Spinal cord (tissue), 10 donors: Measurements from ENCODE around the gene RBBP5. TPM values are rescaled to one million over a fixed set of nuclear protein-coding genes. Genes with fewer than 3 reads are reported as not detected.

Experiments used
- DNase-seq, 6 donors: peaks; one replicate each; pipeline versions ENCODE4 v3.0.0 to v3.0.0-alpha.2; 2013 to 2015; ENCODE audit warnings: low spot score in 6 of 6, low read depth in 4 of 6
- H3K27ac ChIP-seq: one replicate; pipeline ENCODE4 v1.5.1; 2013; ENCODE audit warnings: low read depth, low read length, control low read depth
- H3K27me3 ChIP-seq: one replicate; pipeline ENCODE4 v1.6.1; 2013; ENCODE audit warnings: low read length; ENCODE audit not compliant: control insufficient read depth, insufficient read depth
- H3K36me3 ChIP-seq: one replicate; pipeline ENCODE4 v1.6.1; 2013; ENCODE audit warnings: low read length; ENCODE audit not compliant: control insufficient read depth, insufficient read depth
- H3K4me1 ChIP-seq: one replicate; pipeline ENCODE4 v1.6.1; 2013; ENCODE audit warnings: low read length; ENCODE audit not compliant: control insufficient read depth, insufficient read depth
- H3K4me3 ChIP-seq: one replicate; pipeline ENCODE4 v1.5.1; 2013; ENCODE audit warnings: low read depth, low read length, control low read depth
- H3K9me3 ChIP-seq: one replicate; pipeline ENCODE4 v1.6.1; 2013; ENCODE audit warnings: low read length; ENCODE audit not compliant: control insufficient read depth, insufficient read depth
- WGBS: methylation state at CpG from one replicate; pipeline ENCODE4 v1.1.5; 2013; ENCODE audit warnings: missing lambda C conversion rate; ENCODE audit not compliant: insufficient coverage; 5-methylcytosine and 5-hydroxymethylcytosine counted together
- polyA plus RNA-seq, 2 donors: library from polyadenylated mRNA; unstranded; fragments of 120-200 nt; gene quantifications; one replicate each; pipeline ENCODE4 v1.2.1, GENCODE V29; 2013; ENCODE audit not compliant: insufficient read length in 2 of 2
- total RNA-seq, 2 donors: library from RNA; depleted of rRNA in 1 of 2; stranded (reverse); fragments of 120-200 nt in 1 of 2; fragments of >200 nt in 1 of 2; gene quantifications; one replicate each; pipeline versions ENCODE4 v1.2.3 to v1.2.4, GENCODE V29; 2013 to 2014
- donor health status: healthy.

Gene RBBP5
- total and polyA plus RNA-seq, 4 donors: 12.6 to 19.2 (median 14.8) TPM

DNA sequence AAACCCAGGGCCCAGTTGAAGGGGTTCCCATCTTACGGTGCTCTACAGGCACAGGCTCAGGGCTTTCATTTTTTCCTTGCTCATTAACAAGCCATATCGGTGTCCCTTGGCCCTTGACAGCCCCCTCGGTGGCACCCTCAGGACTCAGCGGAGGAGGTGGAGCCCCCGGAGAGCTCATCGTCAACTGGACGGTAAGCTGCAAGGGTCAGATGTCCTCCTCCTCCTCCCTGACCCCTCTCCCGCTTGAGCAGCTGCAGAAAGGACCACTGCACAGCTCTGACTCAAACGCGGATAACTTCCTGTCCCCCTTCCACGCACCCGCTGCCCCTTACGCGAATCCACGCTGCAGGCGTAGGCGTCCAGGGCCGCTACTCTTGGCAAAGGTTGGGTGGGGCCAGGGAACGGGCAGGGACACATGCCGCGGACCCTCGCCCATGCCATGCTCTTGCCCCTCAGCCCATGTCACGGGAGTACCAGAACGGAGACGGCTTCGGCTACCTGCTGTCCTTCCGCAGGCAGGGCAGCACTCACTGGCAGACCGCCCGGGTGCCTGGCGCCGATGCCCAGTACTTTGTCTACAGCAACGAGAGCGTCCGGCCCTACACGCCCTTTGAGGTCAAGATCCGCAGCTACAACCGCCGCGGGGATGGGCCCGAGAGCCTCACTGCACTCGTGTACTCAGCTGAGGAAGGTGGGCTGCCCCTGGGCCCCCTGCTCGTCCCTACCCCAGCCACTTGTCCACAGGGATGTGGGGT, 52.2 kb downstream of the RBBP5 start:
- Histone ChIP-seq H3K36me3 (peaks cover 66% of the 10 kb centered on the region), H3K9me3 (no peaks in the 10 kb centered on the region), H3K4me3 (no peak overlapping the region), H3K4me1 (peaks cover 6% of the 10 kb centered on the region), H3K27me3 (no peaks in the 10 kb centered on the region), H3K27ac (no peak overlapping the region)
- WGBS: 89% methylated on average over 41 of the region's 42 CpGs
- DNase-seq: no peak

DNA sequence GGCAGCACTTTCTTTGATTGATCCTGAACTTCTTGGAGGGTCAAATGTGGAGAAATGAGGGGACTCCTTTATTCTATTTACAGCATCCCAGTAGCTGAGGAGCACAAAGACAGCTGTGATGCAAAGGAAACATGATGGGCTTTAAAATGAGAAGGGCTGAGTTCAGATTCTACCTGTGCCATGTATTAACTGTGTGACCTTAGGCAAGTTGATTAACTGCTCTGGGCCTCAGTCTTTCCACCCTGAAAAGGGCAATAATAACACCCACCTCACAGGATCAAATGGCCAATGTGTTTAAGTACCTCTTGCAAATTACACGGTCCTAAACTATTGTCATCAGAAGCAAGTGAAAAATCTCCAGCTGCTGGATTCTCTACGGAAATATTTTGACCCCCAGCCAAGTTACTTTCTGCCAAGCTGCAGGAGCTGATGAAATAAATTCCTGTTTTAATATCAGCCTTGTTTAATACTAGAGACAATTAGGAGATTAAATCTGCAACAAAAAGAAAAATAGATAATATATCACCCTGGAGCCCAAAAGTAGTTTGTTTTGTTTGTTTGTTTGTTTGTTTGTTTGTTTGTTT, 53.2 kb downstream of the RBBP5 start:
- Histone ChIP-seq H3K4me1 (peaks cover 6% of the 10 kb centered on the region), H3K36me3 (peaks cover 65% of the 10 kb centered on the region), H3K27me3 (no peaks in the 10 kb centered on the region), H3K27ac (no peak overlapping the region), H3K4me3 (no peak overlapping the region), H3K9me3 (no peaks in the 10 kb centered on the region)
- DNase-seq: peak in 1 of 6 donors; percentile 43
- WGBS: 63% methylated on average over 1 of the region's 2 CpGs

DNA sequence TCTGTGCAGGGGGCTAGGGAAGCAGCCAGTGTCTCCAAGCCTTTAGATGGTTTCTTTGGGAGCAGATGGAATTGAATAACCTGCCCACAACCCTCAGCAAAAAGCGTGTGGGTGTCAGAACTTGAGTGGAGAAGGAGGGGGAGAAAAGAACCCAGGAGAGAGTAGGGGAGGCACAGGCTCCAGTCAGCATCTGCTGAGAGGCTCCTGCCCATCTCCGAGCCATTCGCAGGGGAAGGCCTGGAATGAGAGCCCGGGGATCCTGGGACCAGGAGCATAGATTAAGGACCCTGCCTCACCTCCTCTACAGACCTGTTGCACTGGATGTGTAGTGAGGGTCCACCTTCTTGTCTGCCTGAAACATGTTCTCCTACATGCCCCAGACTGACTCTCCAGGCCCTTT, 53.8 kb downstream of the RBBP5 start:
- Histone ChIP-seq H3K27me3 (no peaks in the 10 kb centered on the region), H3K4me3 (no peak overlapping the region), H3K27ac (no peak overlapping the region), H3K9me3 (no peaks in the 10 kb centered on the region), H3K4me1 (peaks cover 6% of the 10 kb centered on the region), H3K36me3 (peaks cover 60% of the 10 kb centered on the region)
- 100% methylated on average over 1 of the region's 4 CpGs for WGBS
- no peak for DNase-seq

DNA sequence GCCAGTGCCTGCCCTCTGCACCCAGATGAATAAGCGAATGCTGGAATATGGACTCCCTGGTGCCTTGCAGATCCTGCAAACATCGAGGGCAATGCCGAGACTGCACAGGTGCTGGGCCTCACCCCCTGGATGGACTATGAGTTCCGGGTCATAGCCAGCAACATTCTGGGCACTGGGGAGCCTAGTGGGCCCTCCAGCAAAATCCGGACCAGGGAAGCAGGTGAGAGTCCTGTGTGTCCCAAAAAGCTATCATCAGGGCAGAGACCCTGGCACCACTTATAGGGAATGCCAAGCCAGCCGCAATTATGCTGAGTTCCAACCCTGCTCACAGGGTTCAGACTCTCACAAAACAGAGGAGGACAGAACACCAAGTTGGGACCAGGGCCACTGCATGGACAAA, 54.7 kb downstream of the RBBP5 start:
- 93% methylated on average over 6 of the region's 6 CpGs for WGBS
- no peak for DNase-seq
- Histone ChIP-seq H3K4me3 (no peak overlapping the region), H3K27ac (no peak overlapping the region), H3K36me3 (peaks cover 59% of the 10 kb centered on the region), H3K9me3 (no peaks in the 10 kb centered on the region), H3K27me3 (no peaks in the 10 kb centered on the region), H3K4me1 (peaks cover 8% of the 10 kb centered on the region)

DNA sequence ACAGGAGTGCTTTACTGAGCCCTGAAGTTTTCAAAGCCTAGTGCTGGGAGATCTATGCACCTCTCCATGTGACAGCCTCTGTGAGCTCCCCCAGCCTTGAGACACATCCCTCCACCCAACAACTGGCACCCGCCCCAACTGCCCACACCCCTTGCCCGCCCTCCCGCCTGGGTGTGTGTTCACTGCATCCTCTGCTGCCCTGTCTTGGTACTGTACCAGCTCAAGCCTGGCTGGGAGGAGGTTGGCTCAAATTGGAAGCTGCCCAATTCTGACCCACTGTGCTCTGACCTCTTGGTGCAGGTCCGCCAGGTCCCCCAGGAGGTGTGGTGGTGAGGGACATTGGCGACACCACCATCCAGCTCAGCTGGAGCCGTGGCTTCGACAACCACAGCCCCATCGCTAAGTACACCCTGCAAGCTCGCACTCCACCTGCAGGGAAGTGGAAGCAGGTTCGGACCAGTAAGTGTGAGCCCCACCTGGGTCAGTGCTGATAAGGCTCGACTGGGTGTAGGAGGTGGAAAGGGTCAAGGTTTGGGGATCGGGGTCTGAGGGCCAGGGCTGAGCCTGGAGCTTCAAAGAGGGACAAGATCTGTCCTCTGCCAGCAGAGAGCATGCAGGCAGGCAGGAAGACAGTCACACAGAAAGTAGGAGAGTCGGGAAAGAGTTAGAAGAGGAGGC, 55.5 kb downstream of the RBBP5 start:
- DNase-seq: no peak
- Histone ChIP-seq H3K36me3 (peaks cover 61% of the 10 kb centered on the region), H3K4me1 (peaks cover 11% of the 10 kb centered on the region), H3K27ac (no peak overlapping the region), H3K4me3 (no peak overlapping the region), H3K27me3 (no peaks in the 10 kb centered on the region), H3K9me3 (no peaks in the 10 kb centered on the region)
- 73% methylated on average over 12 of the region's 13 CpGs for WGBS

DNA sequence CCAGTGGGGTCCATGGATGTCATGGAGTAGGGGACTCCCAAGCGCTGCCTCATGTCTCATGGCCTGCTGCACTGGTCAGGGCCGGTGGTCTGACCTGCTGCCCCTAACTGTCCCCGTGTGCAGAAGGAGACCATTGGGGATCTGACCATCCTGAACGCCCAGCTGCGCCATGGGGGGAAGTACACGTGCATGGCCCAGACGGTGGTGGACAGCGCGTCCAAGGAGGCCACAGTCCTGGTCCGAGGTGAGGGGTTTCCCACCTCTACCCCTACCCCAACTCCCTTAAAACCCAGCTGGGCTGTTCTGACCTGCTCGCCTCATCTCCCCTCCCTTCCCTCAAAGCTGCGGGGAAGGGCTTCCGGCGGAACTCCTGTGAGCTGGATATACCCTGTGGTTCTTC, 56.1 kb downstream of the RBBP5 start:
- no peak overlapping the region for H3K4me3 ChIP-seq
- no peak overlapping the region for H3K27ac ChIP-seq
- H3K4me1 ChIP-seq: peaks cover 17% of the 10 kb centered on the region
- no peaks in the 10 kb centered on the region for H3K9me3 ChIP-seq
- 87% methylated on average over 14 of the region's 14 CpGs for WGBS
- no peaks in the 10 kb centered on the region for H3K27me3 ChIP-seq
- no peak for DNase-seq
- peaks cover 67% of the 10 kb centered on the region for H3K36me3 ChIP-seq

DNA sequence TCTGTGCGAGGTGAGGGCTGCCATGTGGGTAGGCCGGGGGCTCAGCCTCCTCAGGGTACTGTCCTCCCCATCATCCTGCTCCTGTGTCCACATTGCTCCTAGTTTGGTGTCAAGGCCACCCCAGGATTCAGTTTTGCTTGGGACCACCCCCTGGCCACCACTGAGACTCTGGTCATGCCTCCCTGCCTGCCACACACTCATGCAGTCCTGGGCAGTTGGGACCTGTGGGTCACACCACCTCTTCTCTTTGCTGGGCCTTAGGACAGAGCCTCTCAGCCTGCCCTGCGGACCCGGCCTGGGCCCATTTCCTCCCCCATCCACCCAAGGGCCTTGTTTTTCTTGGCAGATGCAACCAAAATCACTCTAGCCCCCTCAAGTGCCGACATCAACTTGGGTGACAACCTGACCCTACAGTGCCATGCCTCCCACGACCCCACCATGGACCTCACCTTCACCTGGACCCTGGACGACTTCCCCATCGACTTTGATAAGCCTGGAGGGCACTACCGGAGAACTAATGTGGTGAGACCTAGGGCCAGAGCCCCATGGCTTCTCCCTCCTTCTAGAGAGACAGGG, 56.9 kb downstream of the RBBP5 start:
- 93% methylated on average over 9 of the region's 9 CpGs for WGBS

DNA sequence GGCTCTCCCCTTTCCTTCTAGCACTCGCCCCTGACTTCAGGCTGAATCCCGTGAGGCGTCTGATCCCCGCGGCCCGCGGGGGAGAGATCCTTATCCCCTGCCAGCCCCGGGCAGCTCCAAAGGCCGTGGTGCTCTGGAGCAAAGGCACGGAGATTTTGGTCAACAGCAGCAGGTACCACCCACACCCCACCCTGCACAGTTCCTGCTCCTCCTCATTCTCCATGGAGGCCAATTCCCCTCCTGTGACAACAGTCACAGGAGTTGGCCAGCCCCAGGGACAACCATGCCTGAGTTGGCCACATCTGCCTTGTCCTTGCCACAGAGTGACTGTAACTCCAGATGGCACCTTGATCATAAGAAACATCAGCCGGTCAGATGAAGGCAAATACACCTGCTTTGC, 57.5 kb downstream of the RBBP5 start:
- Histone ChIP-seq H3K36me3 (peaks cover 64% of the 10 kb centered on the region), H3K27ac (no peak overlapping the region), H3K4me3 (no peak overlapping the region), H3K27me3 (no peaks in the 10 kb centered on the region), H3K4me1 (peaks cover 17% of the 10 kb centered on the region), H3K9me3 (no peaks in the 10 kb centered on the region)
- DNase-seq: no peak
- WGBS: 81% methylated on average over 11 of the region's 11 CpGs

More for the DNA sequence above, 56.9 kb downstream of the RBBP5 start:
- peaks cover 64% of the 10 kb centered on the region for H3K36me3 ChIP-seq
- no peak overlapping the region for H3K4me3 ChIP-seq
- no peaks in the 10 kb centered on the region for H3K27me3 ChIP-seq
- peaks cover 17% of the 10 kb centered on the region for H3K4me1 ChIP-seq
- H3K27ac ChIP-seq: no peak overlapping the region
- H3K9me3 ChIP-seq: no peaks in the 10 kb centered on the region
- no peak for DNase-seq

DNA sequence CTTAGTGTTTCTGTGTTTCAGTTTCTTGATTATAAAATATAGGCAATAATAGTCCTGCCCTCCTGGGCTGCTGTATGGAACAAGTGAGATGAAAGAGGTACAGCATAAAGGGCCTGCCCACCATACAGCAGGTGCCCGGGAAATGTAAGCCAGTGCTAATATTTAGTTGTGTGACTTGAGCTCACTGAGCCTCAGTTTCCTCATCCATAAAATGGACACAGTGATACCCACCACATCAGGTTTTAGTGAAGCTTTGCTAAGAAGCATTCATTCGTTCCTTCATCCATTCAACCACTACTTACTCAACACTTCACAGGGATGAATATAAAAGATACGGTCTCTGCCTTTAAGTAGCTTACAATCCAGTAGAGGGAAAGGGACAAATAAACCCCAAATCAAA, 58.9 kb downstream of the RBBP5 start:
- Histone ChIP-seq H3K4me1 (peaks cover 17% of the 10 kb centered on the region), H3K27ac (no peak overlapping the region), H3K9me3 (no peaks in the 10 kb centered on the region), H3K27me3 (no peaks in the 10 kb centered on the region), H3K36me3 (peaks cover 72% of the 10 kb centered on the region), H3K4me3 (no peak overlapping the region)
- DNase-seq: no peak
- WGBS: no CpG with 5 or more reads among the region's 3 CpGs
